ENCODE measurements around the gene WNK4.

The WNK4 gene

GRCh38 chr17:42797067-42798007, 16.9 kb downstream of the WNK4 start:
- DNase-seq, result no peak

GRCh38 chr17:42798011-42798382, 17.6 kb downstream of the WNK4 start:
- DNase-seq, result no peak

- peak; percentile 89 for DNase-seq
Observed at GRCh38 chr17:42798383-42799380, 18.3 kb downstream of the WNK4 start, which contains the start of the genes CNTD1 and COA3. Gene CNTD1 (plus strand): TSS chr17:42798861. CDS start chr17:42799068, 207 bp downstream. Gene COA3 (minus strand): TSS chr17:42798704. CDS start chr17:42798681, 23 bp downstream.

DNA sequence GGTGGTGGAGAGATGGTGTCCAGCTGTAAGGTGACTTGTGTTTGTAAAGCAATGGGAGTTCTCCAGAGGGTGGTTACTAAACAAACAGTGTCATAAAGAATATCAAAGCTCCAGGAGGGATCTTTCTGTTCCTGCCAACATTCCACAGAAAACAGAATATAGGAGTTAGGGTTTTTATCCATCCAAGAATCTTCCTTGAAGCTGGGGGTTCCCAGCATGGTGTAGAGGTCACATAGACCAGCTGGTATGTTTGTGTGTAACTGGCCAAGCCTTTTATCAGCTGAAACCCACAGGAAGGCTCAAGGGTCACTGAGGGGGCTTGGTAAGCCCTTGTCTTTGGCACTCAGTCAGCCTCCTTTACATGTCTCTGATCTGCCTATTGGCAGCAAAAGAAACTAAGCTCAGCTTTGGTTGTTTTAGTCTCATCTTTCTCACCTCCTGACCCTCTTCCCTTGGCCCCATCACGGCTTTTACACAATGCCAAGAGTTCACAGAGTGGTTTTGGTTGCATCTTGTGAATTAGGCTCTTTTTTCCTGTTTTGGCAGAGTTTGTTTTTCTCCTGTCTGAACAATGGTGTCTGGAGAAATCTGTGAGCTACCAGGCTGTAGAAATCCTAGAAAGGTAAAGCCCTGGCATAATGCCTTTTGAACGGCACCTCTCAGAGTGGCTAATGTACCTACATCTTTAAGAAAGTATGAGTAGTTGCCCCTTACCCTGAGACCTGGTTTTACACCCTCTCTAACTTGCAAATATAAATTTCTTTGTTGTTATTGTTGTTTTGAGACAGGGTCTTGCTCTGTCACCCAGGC, 22.9 kb downstream of the WNK4 start:
- peak; percentile 31 for DNase-seq

- no peak for DNase-seq
Observed at GRCh38 chr17:42804918-42805367, 24.5 kb downstream of the WNK4 start.

DNA sequence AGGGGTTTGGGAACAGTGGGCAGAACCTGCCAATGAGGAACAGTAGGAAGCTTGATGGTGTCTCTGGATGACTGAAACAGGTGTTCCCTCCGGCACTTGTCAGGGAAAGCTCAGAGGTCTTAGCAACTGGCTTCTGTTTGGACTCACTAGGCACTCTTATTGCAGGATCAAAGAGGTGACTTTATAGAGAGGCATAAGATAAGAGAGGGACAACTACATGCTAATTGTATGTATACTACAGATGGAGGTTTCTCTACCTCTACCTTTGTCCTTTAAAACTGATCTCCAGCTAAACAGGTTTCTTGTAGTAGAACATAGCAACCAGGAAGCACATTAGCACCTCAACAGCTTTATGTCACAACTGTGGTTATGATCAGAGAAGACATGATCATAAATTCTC, 25.8 kb downstream of the WNK4 start:
- DNase-seq, result no peak

GRCh38 chr17:42809250-42809649, 28.8 kb downstream of the WNK4 start:
- DNase-seq, result peak; percentile 92

DNA sequence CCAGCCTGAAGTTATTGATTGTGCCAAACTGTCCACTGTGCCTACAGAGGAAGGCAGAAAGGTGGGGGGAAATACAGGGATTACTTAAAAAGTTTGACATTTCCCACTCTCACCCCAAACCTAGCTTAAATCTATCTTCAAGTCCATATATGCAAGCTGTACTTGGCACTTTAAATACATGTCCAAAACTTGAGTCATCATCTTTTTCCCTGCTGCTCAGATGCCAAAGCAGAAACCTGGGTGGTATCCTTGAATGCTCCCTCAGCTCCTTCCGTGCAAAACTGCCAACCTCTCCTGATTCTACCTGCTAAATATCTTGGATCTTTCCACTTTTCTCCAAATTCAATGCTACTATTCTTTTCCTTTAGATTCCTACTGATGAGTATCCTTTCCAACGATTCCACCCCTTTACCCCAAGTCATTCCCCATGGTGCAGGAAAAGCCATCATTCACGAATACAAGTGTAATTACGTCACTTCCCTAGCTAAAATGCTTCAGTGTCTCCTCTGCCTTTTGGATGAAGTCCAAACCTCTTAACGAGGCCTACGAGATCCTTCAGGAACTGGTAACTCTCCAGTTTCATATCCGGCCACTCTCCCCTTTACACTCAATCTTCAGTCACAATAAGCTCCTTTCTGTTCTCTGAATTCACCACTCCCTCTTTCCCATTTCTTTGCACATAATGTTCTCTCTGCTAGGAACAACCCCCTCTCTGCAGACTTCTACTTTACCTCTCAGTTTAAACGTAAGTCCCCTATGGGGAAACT, 34.4 kb downstream of the WNK4 start:
- DNase-seq, result peak; percentile 98

- peak; percentile 84 for DNase-seq
Observed at GRCh38 chr17:42817866-42818265, 37.5 kb downstream of the WNK4 start.

DNA sequence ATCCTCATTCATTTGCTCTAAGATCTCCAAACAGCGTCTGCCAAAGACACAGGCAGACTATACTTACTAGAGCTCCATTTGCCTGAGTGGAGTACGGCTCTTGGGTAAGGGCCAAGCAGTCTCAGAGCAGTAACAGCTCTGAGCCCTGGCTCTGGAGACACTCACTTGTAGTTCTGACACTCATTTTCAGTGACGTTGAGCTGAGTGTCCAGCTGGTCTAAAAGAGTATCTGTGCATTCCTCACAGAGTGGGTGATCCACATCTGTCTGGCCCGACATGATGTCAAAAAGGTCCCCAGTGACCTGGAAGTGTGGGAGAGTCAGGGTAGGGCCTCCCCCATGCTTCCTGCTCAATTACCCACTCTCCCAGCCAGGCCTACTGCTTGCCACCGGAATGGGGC, 38.0 kb downstream of the WNK4 start:
- DNase-seq, result no peak

DNA sequence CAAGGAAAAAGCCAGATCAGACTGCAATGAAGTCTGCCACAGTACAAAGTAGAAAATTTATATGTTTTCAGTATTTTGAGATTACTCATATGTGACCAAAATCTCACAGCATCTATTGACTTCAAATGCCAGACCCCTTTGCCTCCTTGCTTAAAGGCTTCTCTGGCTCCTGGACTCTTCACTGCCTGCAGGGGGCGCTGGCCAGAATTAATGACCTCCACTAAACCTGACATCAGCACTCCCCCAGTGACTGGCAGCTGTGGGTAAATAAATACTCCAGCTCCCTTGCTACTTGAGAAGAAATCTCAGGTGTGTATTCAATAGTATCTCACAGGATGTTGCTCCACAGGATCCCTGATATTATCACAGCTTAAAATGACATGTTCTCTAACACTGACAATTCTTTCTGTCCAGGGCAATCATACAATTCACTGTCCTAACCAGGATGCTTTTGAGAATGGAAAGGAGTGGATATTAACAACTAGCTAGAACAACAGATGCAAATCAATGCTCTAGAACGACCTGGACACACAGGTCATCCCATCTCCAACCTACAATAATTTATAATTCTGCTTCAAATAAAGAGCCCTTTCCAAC, 39.6 kb downstream of the WNK4 start:
- peak; percentile 49 for DNase-seq

- no peak for DNase-seq
Observed at GRCh38 chr17:42821176-42821575, 40.8 kb downstream of the WNK4 start.

GRCh38 chr17:42827472-42827871, 47.1 kb downstream of the WNK4 start:
- no peak for DNase-seq

DNA sequence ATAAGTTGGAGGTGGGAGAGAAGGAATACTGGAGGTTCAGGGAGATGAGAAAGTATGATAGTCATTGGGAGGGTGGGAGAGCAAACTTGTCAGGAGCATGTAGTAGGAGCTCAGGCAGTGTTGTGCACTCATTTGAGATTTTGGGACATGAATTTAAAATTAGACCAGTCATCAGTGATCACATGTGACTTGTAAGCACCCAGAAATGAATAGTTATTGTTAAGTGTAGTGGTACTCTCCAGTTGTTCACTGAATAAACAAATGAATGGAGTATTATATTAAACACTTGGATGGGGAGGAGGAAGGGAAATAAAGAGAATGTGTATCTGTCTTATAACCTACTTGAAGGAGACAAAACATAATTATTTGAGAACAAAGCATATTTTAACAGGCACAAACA, 50.6 kb downstream of the WNK4 start:
- DNase-seq, result no peak

DNA sequence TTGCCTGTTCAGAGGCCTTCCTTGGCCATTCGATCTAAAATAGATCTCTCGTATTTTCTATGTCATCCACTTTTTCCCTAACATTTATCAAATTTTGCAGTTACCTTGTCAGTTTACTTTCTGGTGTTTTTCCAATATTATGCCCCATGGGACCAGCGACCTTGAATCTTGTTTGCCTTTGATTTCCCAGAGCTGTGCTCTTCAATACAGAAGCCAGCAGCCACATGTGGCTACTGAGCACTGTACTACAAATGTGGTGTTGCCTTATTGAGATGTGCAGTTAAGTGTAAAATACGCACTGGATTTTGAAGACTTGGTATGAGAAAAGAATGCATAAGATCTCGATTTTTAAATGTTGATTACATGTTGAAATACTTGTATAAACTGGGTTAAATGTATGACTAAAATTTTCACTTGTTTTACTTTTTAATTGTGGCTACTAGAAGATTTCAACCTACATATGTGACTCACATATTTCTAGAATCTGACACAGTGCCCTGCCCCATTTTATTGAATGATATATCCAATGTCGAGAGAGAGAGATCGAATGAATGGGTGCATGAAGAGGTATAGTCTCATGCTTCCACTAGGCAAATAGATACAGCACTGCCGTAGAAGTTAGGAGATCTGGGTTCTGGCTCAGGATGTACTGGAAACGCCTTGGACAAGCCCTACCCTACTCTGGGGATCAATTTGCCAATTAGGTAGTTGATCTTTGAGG, 52.0 kb downstream of the WNK4 start:
- DNase-seq, result no peak

DNA sequence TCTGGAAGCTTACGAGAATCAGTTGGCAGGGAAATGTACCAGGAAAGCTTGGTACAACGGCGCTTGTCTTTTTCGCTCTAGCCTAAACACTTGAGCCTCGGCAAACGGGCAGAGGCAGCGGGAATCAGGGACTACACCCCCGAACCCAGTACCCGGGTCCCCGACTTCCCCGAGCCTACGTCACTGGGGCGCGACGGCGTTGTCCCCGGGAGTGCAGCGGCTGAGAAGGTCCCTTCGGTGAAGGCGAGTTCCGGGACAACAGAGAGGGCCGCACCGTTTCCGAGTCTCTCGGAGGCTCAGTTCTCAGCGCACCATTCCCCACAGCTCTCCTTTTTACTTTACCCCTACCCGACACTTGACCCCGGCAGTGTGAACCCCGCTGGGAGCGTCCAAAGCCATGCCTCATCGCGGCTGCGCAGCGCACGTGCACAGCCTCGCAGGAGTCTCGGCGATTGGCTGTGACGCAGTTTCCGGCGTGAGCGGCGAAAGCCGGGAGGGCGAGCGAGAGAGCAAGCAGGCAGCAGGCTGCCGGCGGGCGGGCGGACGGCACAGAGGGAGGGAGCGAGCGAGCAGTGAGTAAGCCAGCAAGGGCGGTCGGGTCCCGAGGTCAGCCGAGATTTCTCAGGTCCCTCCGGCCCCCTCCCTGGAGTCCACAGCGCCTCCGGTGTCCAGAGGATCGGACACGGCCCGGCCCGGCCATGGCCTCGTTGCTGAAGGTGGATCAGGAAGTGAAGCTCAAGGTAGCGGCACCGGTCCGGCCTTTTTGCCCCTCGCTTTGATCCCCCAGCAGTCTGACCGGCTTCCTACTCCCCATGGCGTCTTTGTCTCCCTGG, 52.7 kb downstream of the WNK4 start, which contains the start of gene PSME3:
TSS of gene PSME3 (plus strand) at position 464 of the 833 bp plus-strand sequence. CDS start at position 699, 235 bp downstream.
- DNase-seq, result peak; percentile 91

DNA sequence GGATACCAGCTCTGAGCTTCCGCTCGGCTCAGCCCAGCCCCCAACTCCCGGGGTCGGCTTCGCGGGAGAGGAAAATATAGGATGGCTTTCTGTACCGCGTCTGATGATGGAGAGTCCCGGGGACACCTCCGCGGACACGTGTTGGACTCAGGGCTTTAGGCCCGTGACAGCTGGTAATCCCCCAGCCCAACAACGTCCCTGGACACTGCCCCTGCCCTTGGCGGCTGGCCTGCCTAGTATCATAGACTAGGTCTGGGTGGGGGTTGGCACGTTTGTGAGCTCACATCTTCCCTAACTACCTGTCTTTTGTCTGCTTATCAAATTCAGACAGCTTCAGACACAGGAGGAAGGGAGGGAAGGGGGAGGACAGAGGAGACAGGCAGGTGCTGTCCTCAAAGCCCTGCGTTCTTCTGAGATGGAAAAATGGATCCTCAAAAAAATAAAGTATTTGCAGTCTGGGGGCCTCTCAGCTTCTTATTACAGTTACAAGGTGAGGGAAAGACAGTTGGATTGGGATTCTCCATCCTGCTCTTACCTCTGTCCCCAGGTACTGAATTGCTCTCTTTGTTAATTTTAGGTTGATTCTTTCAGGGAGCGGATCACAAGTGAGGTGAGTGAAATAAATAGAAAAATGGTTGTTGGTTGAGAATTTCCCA, 53.5 kb downstream of the WNK4 start:
- no peak for DNase-seq

- no peak for DNase-seq
Observed at GRCh38 chr17:42835732-42836131, 55.3 kb downstream of the WNK4 start.
